ENCODE results near the gene SP5.
"Not testable (repeated sequence)": the region's sequence is repeated elsewhere in the genome, so short reads cannot be mapped to it uniquely, and the experiment has no call there.

SP5 gene

DNA sequence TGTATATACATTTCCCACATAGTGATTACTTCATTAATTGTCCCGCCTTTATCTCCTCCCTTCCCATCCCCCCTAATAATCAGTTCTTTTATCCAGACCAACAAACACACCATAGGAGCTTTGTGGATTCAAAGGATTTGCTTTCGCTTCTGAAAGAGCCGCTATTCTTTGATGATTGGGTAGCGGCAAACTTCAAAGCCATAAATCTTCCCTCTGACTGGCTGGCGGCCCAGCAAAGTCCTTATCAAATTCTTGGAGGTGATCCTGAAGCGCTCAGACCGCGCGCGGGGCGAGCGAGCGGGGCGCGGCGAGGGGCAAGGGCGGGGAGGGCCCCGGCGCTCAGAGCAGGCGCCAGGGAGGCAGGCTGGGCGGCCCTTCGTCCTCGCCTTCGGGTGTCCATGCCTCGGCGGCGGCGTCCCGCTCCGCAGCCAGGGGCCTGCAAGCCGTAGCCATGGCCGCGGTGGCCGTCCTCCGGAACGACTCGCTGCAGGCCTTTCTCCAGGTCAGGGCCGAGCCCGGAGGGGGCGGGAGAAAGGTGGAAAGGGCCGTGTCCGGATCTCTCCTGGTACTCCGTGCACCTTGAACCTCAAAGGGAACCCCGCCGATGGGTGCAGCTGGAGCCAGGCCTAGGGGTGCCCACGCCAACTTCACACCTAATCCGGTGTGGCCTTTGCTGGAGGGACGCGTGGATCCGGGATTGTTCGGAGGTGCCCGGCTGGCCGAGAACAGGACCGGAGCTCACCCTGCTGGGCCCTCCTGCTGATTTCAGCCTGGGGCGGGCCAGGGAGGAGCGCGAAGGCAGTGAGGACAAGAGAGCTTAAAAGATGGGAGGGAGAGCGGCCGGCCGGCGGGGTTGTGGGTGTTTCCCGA is at the start of gene SP5:
Gene SP5, plus strand, starts transcription at position 276 of the 870 bp plus-strand sequence. Its CDS starts 176 bp downstream, at position 452.
- DNase-seq (ENCODE audit: low spot score), result peak; percentile 83

DNA sequence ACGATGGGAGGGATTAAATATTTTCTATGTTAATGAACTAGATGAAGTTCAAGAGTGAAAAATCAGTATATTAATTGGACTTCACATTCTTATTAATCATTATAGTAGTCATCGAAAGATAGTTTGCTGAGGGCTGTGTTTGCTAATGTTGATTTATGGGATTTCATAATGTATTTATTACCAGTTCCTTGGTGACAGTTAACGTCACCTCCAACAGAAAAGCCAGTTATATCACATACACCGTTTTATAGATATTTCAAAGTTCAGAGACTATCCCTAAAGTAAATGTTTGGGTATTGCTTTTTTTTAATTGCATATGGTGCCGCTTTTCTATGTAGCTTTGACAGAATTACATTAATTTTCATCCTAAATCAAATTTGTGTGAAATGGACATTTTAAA is 49.4 kb upstream of the SP5 start:
- no peak for DNase-seq (ENCODE audit: low spot score)

- DNase-seq (ENCODE audit: low spot score), result no peak
Observed at GRCh38 chr2:170669909-170670308, 45.2 kb upstream of the SP5 start.

GRCh38 chr2:170670651-170671050 is 44.5 kb upstream of the SP5 start:
- DNase-seq (ENCODE audit: low spot score), result no peak

DNA sequence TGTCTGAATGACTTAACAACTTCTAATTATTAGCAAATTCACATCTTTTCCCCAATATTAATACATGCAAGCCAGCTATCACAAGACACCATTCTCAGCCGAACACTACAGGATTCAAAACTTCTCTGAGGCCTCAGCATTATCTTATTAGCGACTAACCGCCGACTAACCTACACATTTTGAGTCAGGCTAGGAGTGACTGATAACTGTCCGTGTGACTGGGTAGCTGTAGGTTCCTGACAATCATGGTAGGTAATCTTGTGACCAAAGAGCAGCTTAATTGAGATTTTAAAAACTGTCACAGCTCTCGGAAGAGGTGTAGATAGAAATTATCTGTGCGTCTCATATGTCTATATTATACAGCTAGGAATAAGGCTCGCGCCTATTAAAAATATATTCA is 44.1 kb upstream of the SP5 start:
- DNase-seq (ENCODE audit: low spot score), result no peak

- not testable (repeated sequence) for DNase-seq (ENCODE audit: low spot score)
Observed at GRCh38 chr2:170674282-170674681, 40.9 kb upstream of the SP5 start.

GRCh38 chr2:170675701-170676100 is 39.4 kb upstream of the SP5 start:
- DNase-seq (ENCODE audit: low spot score), result no peak

DNA sequence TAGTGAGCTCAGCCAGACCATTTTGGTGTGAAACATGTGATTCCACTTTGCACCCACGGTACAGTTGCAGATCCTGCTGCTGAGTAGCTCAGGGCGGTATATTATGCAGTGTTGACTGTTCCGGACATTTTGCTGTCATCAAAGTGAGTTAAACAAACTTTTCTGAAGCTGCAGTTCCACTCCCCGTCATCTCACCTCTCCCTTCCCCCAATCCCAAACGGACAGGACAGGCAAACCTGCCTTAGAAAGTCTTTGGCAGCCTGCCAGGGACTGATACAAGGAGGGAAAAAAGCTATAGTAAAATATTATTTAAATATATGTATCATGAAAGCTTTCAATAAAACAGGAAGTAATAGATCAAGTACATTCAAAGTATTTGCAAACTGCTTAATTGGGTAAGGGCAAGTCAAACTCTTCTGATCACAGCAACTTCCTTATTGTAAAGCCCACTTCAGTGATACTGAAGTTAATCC is 35.5 kb upstream of the SP5 start:
- DNase-seq (ENCODE audit: low spot score), result no peak

DNA sequence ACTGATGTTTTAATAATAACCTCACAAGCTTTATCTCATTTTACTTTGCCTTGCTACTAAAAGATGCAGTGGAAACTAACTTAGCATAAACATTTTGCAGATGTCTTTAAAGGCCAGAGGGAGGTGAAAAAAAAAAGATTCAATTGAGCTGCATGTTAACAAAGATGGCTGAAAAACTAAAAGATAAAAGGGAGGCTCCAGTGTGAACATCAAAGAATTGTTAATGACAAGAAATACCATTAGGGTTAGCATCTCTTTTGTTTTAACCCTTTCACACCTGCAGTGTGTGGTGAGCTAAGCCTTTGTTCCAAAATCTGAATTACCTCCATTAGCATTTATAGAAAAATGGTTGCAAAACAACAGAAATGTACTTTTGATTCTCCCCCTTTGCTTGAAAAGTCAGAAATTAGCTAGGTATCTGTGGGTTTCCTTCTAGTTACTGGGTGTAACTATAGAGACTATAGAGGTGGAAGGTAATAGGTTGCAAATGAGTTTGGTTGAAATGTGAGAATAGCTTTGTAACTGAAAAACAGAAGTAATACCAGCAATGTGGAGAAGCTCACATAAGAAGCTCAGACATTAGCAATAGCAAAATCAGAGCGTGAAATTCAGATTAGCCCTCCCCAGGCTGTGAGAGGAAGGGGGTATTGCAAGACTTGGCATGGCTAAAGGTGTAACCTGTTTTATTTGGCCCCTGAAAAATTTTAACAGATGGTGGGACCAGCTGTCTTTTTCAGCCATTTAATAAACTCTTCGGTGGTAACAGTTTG is 34.8 kb upstream of the SP5 start:
- DNase-seq (ENCODE audit: low spot score), result no peak

- no peak for DNase-seq (ENCODE audit: low spot score)
Observed at GRCh38 chr2:170681311-170681710, 33.8 kb upstream of the SP5 start.

DNA sequence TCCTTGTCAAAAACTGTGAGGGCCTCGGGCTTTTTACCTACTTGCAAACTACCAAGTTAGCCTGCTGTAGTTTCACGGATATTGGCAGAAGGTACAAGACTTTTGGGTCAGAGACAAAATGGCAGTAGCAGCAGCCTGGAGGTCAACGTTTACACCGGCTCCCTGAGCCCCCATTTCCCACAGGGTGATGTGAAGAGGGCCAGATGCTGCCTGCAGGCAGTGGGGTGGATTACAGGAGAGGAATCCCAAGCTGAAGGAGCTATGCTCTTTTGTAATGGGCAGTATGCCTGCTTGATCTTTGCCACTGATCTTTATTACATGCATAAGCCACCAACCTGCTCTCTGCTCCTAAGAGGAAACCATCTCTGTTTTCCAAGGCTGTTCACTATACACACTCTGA is 29.5 kb upstream of the SP5 start:
- no peak for DNase-seq (ENCODE audit: low spot score)

- DNase-seq (ENCODE audit: low spot score), result no peak
Observed at GRCh38 chr2:170689481-170689880, 25.7 kb upstream of the SP5 start.

DNA sequence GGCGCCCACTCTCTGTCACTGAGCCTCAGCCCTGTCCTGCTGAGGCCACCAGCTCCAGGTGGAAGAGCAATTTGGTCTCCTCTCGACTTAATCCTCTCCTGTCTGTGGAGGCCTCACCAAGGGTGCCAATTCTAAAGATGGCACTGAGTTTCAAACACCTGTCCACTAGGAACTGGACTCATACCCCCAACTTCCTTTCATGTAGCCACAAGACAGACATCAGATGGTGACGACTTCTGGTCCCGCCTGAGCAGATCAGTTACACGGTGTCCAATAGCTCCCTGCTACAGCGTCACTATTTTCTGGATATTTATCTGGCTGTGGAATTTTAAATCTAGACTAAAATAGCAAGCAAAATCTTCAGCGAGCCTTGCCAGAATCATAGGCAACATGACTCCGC is 24.5 kb upstream of the SP5 start:
- DNase-seq (ENCODE audit: low spot score), result no peak

DNA sequence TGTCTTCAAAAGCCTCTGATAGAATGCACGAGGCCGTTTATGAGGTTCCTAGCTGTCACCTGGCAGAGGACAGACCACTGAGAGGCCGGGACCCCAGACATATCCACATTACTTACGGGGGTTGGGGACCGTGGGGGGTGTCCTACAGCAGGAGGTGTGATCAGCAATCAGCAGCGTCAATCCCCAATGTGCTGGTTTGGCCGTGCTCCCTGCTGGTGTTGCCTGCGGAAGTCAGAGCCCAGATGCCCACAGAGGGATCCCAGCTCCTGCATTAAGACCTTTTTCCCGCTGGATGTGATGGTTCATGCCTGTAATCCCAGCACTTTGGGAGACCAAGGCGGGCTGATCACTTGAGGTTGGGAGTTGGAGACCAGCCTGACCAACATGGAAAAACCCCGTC is 20.8 kb upstream of the SP5 start:
- DNase-seq (ENCODE audit: low spot score), result no peak

DNA sequence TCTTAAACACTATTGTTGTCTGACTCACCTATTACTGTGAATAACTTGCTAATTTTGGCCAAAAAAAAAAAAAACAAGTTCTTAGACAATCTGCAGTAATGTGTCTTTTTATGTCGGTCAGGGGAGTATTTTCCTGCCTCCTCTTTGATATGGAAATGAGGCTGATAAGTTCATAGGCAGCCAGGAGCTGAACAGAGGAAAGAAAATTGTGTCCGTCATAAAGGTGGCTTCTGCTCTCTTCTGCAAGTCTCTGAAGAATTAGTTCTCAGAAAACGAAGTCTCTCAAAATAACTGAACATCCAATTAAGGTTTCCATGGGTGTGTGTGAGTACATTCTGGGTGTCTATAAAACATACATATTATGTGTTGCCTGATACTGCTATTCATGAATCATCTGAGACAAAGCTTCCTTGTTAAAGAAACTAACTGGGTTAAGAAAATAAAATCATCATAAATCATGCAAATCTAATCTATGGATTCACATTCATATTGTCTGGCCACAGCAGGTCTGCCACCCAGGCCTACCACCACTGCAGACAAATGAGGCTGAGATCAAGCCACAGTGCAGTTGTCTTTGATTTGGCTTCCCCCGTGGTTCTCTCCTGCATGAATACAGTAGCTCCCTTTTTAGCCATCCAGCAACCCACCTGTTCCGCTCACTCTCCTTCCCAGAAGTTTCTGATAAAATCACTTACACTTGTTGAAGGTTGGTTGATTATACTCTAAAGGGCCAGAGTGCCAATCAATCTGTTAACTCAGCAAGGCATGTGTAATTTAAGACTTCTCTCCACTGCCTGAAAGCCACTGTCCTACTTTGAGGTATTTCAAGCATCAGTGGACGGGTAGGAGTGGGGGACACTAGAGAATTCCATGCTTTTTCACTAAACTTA is 19.4 kb upstream of the SP5 start:
- DNase-seq (ENCODE audit: low spot score), result no peak

DNA sequence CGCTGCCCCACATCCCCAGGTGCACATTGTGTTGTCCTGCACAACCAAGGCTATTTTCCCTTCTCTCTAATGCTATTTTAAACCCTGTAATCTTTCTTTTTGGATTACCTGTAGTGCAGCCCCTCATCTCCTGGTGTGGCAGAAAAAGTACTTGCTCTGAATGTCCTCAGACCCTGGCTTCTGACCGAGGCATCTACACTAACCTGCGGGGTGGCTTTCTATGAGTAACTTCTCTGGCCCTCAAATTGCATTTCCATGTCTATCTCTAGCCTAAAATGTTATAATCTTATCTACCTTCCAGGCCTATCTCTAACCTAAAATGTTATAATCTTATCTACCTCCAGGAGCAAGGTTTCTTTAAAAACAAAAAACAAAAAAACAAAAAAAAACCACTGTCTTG is 18.2 kb upstream of the SP5 start:
- no peak for DNase-seq (ENCODE audit: low spot score)

GRCh38 chr2:170701011-170701410 is 14.1 kb upstream of the SP5 start:
- DNase-seq (ENCODE audit: low spot score), result no peak

DNA sequence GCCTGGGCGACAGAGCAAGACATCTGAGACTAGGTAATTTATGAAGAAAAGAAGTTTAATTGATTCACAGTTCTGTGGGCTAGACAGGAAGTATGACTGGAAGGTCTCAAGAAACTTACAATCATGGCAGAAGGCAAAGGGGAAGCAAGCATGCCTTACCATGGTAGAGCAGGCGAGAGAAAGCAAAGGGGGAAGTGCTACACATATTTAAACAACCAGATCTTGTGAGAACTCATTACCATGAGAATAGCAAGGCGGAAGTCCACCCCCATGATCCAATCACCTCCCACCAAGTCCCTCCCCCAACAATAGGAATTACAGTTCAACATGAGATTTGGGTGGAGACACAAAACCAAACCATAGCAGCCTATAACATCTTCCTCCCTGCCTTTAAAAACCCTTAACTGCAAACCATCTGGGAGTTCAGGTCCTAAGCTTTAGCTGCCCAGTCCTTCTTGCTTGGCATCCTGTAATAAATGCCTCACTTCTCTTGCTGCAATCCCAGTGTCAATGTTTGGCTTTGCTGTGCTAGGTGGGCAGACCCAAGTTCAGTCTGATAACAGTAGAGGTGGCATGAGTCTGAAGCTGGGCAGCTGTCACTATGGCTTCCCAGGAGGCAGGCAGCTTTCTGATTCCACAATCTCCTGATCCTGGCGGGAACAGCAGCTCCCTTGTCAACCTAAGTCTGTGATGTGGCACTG is 11.2 kb upstream of the SP5 start:
- DNase-seq (ENCODE audit: low spot score), result no peak

DNA sequence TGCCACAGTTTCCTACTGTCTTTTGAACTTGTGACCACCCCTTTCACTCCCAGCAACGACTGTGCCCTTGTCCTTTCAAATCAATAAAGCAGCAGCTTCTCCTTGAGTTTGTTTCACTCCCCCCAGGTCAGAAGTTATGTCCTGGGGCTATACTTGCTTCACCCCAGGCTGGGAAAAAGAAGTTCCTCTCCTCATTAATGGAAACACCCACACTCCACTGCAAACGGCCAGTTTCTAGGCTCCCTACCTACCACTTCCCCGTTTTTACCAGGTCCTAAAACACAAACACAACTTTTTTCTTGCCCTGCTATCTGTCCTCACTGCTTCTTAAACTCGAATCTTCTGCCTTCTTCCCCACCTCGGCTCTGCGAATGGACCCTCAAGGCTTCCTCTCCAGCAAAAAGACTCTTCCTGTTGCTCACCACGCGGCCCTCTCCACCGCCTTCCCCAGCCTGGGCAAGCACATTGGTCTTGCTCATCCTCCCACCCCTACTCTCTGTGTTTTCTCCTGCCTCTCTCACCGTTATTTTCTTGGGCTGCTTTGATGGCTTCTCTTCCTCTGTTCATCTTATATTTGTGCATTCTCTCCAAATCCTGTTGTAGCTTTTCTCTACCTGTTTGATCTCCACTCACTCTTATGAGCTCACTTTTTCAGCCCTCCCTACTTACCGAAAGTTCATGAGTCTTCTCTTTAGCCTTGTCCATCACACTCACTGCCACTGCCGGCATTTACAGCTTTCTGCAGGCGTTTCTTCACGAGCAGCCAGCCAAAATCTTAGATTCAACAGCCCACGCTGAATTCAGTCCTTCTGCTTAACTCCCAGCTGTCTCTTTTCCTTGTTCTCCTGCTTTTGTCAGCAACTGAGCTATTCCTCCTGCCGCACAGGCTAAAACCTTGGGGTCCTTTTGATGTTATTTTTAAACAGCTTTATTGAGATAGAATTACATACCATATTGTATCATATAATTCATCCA is 7.0 kb upstream of the SP5 start:
- DNase-seq (ENCODE audit: low spot score), result no peak

DNA sequence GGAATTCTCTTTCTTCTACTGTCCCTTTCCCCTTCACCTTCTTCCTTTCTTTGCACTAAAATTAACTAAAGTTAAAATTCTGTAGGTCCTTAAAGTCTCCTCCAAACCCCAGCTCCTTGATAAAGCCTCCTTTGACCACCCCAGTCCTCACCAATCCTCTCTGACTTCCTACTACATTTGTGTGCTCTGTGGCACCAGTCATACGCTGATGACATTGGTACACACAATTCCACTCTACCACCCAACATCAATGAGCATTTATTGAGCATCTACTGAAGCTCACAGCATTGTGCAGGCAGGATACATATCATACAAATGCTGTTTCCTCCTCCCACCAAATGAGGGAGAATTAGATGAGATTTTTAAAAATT is 4.5 kb upstream of the SP5 start:
- no peak for DNase-seq (ENCODE audit: low spot score)

Measured in RKO (cell line).